Measurements from ENCODE around the gene HSPA4. TPM values are rescaled to one million over a fixed set of nuclear protein-coding genes. Genes with fewer than 3 reads are reported as not detected.
A peak's percentile ranks its signal among the peaks of the same experiment; 100 is the strongest.
"Not testable (repeated sequence)": the region's sequence is repeated elsewhere in the genome, so short reads cannot be mapped to it uniquely, and the experiment has no call there.

Gene HSPA4
- total RNA-seq, 1 donor from 2014 or later, result 107 TPM

GRCh38 chr5:133128066-133128465, 76.3 kb downstream of the HSPA4 start:
- no peak for ATAC-seq

GRCh38 chr5:133129289-133129688, 77.5 kb downstream of the HSPA4 start:
- ATAC-seq, result no peak

GRCh38 chr5:133129950-133130349, 78.1 kb downstream of the HSPA4 start:
- ATAC-seq, result no peak

GRCh38 chr5:133130387-133131118, 78.7 kb downstream of the HSPA4 start:
- peak; percentile 56 for ATAC-seq

GRCh38 chr5:133132717-133133116, 80.9 kb downstream of the HSPA4 start:
- no peak for ATAC-seq

DNA sequence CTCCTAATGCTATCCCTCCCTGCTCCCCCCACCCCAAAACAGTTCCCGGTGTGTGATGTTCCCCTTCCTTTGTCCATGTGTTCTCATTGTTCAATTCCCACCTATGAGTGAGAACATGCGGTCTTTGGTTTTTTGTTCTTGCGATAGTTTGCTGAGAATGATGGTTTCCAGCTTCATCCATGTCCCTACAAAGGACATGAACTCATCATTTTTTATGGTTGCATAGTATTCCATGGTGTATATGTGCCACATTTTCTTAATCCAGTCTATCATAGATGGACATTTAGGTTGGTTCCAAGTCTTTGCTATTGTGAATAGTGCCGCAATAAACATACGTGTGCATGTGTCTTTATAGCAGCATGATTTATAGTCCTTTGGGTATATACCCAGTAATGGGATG, 81.4 kb downstream of the HSPA4 start:
- not testable (repeated sequence) for ATAC-seq

DNA sequence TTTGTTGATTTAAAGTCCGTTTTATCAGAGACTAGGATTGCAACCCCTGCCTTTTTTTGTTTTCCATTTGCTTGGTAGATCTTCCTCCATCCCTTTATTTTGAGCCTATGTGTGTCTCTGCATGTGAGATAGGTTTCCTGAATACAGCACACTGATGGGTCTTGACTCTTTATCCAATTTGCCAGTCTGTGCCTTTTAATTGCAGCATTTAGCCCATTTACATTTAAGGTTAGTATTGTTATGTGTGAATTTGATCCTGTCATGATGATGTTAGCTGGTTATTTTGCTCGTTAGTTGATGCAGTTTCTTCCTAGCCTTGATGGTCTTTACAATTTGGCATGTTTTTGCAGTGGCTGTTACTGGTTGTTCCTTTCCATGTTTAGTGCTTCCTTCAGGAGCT, 85.1 kb downstream of the HSPA4 start:
- ATAC-seq, result not testable (repeated sequence)

DNA sequence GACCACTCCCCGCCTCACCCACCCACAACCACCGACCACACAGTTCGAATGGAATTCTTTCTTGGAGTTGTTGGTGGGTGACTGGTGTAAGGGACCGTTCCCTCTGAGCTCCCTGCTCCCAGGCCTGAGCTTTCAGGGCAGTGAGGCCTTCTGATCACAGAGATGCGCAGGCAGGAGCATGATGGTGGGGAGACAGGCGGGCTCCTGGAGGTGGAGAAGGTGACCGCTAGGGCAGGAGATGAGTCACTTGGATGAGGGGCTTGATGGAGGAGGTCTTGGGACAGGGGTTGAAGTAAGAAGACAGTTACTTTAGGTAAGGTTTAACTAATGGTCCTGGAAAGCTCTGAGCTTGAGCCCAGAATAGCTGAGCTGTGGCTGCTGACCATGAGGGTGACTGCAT, 88.5 kb downstream of the HSPA4 start:
- no peak for ATAC-seq

DNA sequence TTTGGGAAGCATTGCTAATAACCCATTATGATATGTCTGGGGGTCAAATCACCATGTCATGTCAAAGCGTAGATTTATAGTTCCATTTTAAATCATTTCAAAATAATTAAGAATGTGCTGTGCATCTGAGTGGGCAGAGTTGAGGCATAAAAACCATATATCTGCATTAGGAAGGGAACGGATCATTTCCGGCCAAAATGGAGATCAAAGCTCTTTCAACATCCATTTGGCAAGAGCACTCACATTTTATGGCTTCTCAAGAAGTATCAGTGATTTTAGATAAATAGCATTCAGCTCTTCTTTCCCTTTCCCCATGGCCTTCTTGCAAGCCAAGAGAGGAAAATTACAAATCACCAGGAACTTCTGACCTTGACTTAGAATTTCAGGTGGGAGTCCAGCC, 89.9 kb downstream of the HSPA4 start:
- ATAC-seq, result no peak

DNA sequence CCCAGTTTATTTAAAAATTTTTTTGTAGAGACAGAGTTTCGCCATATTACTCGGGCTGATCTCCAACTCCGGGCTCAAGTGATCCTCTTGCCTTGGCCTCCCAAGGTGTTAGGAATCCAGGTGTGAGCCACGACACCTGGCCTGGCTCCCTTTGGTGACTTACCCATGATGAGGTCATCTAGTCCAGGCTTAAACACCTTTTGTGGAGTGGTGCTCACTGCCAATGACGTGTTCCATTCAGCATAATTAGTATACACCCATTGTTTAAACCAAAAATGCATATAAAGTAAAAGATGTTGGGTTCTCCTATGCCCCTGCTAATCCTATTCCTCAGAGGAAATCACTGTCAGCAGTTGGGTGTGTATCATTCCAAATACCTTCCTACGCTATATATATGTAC, 91.0 kb downstream of the HSPA4 start:
- ATAC-seq, result peak; percentile 95

DNA sequence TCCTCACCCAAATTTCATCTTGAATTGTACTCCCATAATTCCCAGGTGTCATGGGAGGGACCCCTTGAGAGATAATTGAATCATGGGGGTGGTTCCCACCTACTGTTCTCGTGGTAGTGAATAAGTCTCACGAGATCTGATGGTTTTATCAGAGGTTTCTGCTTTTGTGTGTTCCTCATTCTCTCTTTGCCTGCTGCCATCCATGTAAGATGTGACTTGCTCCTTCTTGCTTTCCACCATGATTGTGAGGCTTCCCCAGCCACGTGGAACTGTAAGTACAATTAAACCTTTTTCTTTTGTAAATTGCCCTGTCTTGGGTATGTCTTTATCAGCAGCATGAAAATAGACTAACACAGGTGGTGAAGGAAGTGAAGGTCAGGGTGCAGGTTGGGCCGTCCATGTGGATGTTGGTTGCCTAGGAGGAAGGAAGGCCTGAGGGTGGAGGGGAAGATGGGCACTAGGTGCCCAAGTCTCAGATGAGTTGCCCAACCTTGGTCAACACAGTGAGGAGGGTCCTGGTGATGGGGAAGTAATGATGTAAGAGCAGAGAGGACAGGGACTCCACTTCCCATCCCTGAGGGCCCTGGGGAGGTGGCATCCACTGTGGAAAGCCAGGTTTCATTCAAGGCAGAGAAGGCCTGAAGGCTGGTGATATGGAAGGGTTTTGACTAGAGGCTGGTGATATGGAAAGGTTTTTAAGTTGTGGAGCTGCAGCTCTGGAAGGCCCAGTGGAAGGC, 92.6 kb downstream of the HSPA4 start:
- ATAC-seq, result no peak

DNA sequence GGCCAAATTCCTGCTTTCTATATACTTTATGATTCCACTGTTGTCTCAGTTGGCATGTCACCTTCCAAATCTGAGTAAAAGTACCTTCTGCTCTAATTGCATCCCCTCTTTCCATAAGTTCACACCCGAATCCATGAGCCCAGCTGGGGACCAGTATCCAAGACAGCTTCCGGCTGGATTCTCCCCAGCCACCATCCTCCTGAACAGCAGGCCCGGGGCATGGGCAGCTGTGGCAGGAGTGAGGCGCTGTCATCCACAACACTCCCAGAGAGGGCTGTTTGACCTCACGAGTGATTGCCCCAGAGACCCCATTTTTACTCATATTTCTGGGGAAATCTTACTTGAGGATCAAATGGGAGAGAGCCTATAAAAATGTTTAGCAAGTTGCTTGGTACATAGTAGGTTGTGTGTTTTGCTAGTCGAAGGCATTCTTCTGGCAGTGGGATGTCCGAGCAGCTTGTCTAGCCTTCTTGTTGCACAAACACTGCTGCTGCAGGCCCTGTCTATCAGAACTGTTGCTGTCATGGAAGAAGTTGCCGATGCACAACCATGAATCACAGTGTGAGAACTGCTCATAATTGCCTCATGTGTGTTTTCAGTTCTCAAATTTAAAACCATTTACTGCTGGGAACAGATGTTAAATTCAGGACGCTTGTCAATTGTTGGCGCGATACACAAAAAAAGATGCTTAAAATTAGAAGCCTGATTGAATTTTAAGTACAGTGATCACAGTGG, 93.8 kb downstream of the HSPA4 start:
- ATAC-seq, result no peak

DNA sequence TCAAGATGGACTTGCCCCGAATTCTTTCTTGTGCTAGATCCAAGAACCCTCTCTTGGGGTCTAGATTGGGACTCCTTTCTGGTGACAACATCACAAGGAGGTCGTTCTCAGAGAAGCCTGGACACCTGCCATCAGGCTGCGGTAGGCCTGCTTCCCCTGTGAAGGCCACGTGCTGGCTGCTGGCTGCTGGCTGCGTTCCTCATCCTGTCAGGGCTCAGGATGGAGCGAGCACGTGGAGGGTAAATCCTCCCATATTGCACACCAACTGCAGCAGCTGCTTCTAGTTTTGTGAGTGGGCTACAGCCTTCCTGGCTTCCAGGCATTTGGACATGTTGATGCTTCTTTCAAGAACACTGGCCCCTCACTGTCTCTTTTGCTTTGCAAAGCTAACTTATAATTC, 95.6 kb downstream of the HSPA4 start:
- no peak for ATAC-seq

DNA sequence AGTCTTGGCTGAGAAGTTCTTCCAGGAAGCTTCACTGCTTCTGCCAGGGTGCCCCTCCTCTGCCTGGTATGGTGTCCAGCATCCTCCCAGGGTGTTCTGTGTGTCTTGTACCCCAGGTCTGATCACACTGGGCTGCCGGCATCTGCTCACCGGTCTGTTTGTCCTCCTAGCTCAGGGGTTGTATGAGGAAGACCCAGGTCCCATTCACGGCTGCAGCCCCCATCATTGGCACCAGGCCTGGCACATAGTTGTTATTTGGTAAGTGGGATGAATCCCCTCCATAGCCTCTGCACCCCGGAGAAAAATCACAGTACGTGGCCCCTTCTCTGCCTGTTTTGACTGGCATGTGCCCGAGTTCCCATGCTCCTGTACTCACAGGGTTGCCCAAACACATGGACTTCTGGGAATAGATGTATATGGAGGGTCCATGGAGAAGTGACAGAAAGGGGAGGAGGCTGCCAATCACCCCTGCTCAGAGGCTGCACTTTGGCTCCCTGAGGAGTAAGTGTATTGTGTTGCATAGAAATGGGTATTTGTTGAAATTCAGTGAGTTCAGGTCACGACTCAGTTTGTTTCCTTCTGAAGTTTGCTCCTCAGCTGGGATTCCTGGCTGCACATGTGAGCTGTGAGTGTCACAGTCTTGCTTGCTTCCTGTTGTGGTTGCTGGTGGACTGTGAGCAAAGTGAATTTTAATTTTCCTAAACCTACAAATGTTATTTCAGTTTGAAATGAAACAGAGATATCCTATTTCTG, 96.2 kb downstream of the HSPA4 start:
- no peak for ATAC-seq

GRCh38 chr5:133149345-133149744, 97.5 kb downstream of the HSPA4 start:
- ATAC-seq, result no peak

DNA sequence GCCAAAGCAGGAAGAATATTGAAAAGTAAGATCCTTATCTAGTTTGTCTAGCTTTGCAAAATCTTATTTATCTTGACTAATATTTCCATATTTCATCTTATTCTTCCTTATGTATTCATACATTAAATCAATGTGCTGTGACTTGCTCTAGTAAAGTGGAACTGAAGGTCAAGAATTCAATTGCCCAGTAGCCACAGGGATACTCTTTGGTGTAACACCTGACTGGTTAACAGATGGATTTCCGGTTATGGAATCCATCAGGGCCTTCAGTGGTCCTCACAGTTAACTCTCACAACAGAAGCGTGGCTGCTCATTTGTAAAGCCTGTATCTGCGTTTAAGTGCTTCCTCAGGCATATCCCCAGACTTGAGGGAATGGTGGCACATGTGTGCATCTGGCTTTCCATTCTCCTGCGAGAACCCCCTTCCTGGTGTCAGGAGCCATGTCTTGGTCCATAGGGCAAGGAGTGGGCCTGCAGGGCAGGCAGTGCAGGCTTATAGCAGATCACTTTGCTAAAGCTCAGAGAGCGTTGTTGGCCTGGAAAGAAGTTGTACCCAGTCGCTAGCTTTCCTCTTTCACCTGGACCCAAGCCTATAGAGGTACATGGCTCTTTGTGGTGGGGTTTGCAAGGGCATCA, 99.2 kb downstream of the HSPA4 start:
- no peak for ATAC-seq

DNA sequence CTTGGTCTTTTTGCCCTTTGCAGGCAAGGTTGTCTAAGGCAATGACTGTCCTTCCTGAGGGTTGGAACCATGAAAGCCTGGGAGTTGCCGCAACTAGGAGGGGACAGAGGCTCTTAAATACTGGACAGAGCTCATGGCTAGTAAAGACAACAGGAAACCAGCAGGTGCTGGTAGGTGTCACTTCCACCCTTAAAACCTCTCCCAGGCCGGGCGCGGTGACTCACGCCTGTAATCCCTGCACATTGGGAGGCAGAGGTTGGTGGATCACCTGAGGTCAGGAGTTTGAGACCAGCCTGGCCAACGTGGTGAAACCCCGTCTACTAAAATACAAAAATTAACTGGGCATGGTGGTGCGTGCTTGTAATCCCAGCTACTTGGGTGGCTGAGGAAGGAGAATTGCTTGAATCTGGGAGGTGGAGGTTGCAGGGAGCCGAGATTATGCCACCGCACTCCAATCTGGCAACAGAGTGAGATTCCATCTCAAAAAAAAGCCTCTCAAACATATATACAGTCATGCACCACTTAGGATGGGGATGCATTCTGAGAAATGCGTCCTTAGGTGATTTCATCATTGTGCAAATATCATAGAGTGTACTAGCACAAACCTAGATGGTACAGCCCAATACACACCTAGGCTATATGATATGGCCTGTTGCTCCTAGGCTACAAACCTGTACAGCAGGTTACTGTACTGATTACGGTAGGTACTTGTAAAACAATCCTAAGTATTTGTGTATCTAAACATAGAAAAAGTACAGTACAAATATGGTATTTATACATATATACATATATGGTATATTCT, 102.7 kb downstream of the HSPA4 start:
- ATAC-seq, result peak; percentile 76

- ATAC-seq, result no peak
Observed at GRCh38 chr5:133155326-133155969, 103.6 kb downstream of the HSPA4 start.

Measured in esophagus mucosa (tissue), 1 donor.